Hematopoietic multipotent progenitor cell treated with erythropoietin and hydrocortisone succinate and interleukin-3 and kit ligand, for 8 days (in vitro differentiated cells): ENCODE measurements around the gene PCARE.

Experiments
- DNase-seq: peaks from one replicate; pipeline ENCODE4 v3.0.0-alpha.2; 2015

The PCARE gene

DNA sequence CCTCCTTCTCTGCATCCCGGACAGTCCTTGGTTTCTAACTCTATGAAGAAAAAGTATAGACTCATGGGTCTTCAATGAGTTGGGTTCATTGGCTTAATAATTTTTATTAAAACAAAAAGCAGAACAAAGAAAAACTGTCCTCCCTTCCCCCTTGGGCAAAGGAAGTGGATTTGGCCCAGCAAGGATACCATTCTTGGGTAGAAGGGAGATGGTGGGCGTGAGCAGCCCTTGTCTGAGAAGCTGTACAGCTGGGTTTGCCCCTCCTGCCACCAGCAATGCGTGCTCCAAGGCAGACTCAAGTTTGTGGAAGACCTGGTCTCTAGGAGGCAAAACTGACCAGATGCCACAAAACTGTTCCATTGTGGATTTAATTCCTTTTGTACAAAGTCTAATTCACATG lies 12.7 kb downstream of the PCARE start:
- DNase-seq: no peak

DNA sequence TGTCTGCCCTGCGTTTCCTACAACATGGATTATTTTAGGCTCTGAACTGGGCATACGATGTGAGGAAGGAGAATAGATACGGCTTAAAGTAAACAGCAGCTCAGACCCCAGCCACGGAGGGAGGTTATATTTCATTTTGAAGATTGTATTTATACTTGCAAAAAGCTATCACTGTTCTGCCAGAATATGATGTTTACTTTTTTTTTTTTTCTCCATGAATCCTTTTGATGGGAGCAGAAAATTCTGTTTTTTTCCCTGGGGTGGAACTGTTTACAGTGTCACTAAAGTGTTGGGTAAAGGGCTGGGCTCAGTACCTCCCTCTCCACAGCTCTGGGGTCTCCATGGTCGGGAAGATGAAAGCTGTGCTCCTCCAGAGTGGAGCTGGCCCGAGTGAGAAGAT lies 13.1 kb downstream of the PCARE start:
- no peak for DNase-seq

DNA sequence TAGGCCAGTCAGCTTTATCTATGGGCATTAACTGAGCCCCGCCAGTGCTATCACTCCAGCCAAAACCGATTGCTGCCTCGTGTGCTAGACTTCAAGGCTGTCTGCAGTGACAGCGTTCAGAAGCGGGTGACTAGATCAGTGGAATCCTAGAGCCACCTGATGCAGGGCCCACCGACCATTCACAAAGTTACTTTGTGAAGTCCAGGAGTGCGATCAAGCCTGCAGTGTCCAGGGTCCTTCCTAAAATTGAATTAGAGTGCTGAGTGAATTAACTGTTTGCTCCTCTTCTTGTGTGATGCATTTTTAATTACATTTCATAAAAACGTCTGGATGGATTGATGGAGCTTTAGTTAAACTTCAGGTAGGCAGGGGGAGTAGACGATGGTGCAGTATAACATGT lies 13.9 kb downstream of the PCARE start:
- DNase-seq: no peak

DNA sequence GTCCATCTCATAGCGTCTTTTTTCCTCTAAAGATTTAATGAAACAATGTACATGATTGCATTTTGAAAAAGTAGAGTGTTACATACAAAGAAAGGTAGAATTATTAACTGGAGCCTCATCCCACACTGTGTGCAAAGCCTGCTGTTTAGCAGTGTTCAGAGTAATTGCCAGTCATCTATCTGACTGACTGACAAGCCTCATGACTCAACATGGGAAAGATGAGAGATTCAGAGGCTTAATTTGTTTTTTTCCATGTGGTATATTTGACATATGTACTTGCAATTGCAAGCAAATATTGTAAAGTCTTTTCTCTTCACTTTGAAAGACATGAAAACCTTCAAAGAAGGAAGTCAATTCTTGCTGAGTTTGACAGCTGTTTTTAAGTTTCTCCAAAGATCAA lies 14.7 kb downstream of the PCARE start:
- no peak for DNase-seq

DNA sequence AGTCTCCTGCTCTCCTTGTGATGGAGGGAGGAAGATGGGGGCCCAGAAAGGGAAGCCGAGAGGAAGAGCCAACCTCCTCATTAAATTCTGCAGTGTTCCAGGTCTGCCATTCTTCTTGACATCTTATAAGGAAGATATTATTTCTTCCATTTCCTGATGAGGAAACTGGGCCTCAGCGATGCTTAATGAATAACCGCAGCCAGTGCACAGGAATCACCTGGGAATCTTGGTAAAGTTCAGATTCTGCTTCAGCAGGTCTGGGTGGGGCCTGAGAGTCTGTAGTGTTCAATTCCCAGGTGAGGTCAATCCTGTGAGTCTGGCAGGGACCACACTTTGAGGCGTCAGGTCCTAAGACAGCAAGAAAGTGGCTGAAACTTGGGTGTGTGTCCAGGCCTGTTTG lies 17.3 kb downstream of the PCARE start:
- no peak for DNase-seq

DNA sequence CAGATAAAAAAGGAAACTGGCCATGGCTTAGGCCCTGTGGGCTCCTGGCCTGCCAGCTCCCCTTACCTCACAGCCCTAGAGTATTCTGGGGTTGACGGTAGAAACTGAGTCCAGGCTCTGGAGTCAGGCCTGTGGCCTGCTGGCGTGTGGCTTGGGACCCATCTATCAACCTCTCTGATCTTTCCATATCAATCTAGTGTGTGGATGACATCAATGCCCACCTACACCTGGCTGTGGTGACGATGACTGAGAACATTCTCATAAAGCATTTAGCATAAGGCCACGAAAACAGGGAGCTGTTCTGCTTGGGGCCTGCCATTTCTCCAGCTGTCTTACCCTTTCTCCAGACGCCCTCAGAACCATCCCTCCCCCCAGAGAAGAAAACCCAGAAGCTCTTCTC lies 17.9 kb downstream of the PCARE start:
- DNase-seq: no peak

DNA sequence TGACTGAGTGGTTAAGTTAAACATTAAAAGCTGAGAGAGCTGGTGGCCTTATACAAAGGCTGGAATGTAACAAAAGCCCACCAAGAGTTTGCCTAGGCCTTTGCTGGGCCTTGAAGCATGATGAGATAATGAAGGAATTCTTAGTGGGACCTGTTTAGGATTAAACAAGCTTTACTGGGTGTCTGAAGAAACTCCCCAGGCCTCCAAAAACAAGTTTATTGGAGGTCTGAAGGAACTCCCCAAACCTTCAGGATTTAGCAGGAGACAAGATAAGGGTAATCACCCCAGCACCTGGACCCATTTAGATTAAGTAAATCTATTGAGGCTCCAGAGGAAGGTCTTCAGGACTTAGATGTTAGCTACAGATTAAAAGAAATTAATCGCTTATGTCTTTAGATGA lies 18.7 kb downstream of the PCARE start:
- DNase-seq: no peak

DNA sequence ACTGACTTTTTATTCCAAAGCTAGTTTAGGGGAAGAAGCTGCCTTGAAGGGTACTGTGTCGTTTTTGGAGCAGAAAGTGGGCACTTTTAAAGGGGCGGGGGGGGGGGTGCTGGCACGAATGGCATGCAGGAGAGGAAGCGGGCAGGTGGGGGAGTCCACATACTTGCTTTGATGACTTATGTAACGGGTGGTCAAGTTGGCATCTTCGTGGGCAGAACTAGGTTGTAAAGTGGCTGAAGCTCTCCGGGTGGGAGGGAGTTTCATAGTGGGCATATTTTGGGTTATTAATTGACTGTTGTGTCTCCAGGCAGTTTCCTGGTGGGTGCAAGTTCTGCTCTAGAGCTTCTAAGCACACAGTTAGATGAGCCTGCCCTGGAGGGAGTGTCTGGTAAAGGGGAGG lies 19.9 kb downstream of the PCARE start:
- DNase-seq: no peak

DNA sequence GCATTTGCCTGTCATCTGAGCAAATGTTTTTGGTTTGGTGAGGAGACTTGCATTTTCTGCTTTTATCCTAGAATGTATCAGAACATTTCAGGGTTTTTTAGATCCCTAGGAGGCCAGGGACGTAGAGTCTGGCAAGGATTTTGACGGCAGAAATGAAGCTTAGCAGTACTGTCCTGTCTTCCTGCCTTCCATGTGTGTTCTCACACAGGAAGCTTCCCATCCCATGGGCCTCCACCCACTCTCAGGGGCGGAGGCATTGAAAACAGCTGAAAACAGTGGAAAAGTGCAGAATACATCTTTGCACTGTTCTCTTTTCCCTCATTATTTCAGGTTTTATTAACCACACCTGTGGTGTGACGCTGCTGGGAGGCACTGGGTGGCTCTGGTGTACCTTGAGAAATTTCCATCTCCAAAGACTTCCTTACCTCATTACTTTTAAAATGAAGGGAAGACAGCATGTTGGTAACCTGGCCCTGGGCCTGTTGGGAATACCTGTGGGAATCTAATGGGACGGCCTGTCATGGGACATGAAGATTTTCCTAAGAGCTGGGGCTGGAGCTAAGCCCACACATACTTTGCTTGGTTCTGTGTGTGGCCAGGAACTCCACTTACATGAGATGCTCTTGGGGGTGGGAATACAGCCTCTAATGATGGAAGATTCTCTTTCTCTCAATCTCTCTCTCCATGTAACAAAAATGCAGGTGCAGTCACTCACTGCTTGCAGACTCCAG lies 20.5 kb downstream of the PCARE start:
- DNase-seq: no peak

DNA sequence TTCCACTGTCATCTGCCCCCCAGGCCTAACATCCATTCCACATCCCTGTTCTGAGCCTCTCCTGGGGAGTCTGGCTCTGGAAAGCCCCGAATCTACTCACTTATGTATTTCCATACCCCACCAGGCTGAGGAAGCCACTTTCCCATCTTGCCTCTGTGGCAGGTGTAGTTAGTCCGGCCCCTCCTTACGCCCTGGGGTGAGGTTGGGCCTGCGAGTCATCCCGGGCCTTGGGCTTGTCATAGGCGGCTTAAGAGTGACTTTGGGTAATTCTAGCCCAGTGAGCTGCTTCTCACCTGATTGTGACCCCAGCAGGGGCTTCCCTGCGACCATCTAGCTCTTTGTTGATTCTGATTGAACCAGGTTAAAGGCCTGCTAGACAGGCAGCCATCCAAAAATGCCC lies 21.1 kb downstream of the PCARE start:
- DNase-seq: no peak

DNA sequence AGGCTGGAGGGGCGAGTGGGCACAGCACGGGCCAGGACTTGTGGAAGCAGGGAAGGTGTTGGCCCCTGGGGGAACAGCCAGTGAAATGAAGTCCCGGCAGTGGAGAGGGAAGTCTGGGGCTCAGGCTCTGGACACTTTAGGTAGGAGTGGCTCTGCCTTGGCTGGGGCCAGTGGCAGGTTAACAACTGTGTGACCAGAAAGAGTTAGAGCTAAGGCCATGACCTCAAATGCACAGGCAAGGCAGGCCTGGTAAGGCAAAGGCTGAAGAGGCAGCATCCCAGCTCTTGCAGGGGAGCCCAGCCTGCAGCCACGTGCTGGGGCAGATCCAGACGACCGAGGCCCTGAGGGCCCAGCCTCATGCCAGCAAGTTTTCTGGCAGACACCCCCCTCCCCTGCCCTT lies 21.5 kb downstream of the PCARE start:
- no peak for DNase-seq

DNA sequence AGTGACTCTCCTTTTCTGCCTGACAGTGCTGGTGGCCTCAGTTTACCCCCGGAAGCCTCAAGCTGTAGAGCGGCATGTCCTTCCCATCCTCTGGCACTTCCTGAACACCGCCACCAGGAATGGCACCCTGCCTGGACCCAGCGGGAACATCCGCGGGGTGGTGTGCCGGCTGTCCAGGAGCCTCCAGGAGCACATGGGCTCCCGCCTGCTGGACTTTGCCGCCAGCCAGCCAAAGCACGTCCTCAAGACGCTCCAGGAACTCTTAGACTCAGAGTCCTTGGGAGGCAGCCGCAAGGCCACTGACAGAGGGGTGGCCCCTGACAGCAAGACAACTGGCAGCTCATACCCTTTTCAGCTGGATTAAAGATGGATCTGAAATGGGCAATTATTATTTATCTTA lies 22.6 kb downstream of the PCARE start:
- DNase-seq: no peak

DNA sequence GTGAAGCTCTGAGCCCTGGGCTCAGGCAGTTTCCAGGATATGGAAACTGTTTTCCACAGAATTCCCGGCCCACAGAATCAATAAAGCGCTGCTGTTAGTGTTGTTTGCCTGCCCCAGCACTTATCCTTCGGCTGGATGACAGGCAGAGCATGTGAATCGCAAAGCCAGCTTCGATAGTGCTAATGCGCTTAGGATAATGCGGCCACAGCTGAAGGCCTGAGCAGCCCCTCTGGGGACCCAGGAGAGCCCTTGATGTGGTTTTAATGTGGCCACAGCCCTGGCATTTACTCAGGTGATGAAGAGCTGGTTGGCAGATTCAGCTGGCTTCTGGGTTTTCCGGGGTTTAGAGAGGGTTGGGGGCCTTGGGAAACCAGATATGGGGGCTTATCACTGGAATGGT lies 23.7 kb downstream of the PCARE start:
- no peak for DNase-seq

DNA sequence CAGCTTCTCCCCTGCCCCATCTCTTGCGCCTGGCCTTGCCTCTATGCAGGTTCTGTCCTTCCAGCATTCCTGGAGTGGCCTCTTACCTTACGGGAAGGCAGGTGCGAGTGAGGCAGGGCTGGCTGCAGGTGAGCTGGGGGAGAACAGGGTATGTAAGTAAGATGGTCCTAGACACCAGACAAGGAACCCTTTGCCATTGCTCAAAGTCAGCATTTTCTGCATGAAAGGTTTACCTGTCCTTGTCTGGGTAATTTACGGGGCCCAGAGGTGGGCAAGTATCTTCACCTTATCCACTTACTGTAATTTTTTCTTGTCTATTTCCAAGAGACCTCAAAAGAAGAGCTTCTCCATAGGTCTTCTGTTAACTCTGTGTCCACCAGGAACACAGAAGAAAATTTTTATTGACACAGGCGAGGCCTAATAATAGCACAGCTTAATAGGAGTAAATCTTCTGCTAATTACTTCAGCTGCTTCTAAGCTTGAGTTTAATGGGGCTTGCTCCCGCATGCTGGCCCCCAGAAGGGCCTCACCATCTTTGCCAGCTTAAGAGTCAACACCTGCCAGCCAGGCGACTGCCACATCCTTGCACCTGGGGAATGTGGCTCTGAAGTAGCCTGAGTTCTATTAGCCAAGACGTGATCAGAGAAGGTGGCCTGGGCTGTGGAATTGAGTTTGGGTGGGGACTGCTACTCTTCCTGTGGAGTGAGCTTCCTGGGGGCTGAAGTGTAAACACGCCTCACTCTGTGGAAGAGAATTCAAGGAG lies 27.1 kb downstream of the PCARE start:
- DNase-seq: no peak

DNA sequence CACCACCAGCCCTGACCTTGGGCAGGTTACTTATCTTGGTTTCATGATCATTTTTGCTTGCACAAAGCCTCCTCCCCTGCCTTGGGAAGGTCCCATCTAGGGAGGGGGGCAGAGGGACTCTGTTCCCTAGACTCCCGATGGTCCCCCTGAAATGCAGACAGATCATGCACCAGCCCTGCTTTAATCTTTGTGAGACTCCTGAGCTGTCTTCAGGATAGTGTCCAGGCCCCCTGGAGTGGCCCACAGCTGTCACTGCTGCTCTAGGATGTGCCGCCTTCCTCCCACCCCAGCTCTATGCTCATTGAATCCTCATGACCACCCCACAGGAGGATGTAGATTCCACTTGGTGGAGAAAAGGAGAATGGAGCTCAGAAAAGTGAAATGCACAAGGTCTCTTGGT lies 28.0 kb downstream of the PCARE start:
- no peak for DNase-seq

DNA sequence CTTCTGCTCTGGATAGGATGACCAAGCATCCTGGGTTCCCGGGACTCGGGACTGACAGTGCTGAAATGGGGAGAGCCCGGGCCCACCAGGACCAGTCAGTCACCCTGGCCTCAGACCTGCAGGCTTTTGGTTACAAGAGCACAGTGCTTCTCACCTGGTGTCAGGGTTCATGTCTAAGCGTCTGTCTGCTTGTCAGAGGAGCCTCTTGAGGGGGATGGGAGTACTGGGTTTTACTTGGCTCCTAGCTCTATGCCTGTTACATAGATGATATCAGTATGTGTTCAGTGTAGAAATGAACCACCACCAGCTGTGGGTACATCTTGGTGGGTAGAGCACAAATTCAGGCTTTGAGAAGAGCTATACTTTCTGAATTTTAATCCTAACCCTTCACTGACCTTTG lies 29.9 kb downstream of the PCARE start:
- no peak for DNase-seq

DNA sequence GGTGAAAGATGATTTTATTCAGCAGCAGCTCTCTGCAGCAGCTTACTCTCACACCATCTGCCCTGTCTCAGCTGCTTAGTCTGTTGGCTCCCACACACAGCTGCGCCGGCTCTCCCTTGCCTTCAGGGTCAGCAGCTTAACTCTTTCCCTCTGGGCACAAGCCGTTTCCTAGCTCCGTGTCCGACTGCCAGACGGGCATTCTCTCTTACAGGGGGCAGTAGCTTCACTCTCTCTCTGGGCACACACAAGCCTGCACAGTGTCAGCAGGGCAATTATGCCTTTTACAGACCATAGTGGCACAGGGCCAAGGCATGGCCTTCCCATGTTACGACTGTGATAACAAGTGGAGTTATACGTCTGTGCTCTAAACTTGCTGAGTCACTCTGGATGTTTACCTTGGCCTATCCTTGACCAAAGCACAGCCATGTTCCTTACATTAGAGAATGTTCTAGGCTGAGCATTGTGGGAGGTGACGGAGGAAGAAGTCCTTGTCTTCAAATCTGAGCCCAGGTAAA lies 31.7 kb downstream of the PCARE start:
- DNase-seq: peak; percentile 19

DNA sequence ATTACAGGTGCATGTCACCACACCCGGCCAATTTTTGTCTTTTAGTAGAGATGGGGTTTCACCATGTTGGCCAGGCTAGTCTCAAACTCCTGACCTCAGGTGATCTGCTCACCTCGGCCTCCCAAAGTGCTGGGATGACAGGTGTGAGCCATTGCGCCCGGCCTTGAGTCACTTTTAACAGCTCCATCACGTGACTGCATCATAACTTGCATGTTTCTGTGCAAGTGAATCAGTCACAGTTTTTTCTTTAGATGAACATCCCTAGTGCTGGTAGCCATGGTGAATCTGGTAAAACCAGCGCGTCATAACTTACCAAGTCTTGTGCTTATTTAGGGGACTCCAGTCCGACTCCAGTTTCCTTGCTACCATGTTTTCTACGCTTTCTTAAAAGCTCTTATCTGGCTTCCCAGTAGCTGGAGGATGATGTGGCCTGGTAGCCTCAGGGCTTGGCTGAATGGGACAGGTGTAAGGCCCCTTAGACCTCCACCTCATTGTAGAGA lies 33.1 kb downstream of the PCARE start:
- no peak for DNase-seq

DNA sequence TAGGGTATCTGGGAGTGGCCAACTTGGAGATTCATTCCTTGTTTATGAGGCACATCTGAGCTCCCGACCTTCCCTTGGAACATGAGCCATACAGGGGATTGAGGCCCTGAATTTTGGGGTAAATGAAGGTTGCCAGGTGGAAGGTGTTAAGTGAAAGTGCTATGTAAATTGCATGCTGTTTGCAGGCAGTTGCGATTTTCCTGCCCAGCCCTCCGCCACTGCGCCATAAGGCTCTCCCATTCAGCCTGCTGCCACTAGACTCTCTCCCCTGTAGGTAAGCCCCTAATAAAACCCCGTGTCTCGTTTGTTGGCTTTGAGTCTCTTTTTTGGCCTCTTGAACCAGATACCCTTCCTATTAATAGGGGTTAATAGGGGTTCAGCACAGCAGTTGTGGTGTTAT lies 33.8 kb downstream of the PCARE start:
- no peak for DNase-seq

DNA sequence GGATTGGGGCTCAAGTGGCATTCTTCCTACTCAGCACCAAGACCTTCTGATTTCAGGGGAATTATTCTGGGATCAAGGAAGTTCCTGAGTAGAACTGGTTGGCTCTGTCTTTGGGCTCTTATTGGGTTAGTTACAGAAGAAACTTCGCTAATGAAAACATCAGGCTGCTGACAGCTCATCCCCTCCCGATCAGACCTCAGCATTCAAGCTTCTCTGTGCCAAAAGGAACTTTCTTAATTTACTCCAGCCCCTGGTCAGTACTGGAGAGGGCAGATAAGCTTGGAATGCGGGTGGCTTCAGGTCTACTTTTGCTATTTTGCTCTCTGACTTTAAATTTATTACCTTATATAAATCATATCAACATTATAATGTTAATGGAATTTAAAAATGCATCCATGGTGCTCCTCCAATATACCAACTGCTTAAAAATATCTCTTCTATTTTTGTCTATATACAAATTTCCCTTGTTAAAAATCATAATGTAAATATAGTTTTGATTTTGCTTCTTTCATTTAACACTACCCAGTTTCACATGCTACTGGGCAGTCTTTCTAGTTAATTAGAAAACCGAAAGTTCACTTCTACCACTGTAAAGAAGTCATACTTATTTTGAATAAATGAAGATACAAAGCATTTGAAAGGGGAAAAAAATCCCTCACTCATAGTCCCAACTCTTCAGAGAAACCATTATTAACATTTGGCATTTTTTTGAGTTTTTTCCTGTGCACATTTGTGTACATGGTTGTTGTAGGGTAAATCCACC lies 34.4 kb downstream of the PCARE start:
- no peak for DNase-seq

DNA sequence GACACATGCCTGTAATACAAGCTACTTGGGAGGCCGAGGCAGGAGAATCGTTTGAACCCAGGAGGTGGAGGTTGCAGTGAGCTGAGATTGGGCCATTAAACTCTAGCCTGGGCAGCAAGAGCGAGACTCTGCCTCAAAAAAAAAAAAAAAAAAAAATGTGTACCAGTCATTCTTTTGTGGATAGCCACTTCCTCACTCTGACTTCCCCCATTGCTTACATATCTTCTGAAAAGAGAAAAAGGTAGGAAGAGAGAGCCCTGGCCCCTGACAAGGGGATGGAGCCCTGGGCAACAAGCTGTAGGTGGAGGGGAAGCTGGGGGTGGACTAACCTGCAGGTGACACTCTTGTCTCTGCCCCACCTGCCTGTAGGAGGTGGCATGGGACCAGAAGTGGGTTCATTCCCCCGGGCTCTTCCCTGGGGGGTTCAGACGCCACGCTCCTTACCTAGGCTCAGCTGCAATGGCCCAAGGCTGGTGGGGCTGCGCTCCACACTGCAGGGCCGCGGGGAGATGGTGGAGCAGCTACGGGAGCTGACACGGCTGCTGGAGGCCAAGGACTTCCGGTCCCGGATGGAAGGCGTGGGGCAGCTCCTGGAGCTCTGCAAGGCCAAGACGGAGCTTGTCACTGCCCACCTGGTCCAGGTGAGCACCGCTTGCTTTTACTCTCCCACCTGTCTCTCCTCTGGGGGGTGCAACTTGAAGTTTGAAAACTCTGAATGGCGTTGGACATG lies 39.1 kb downstream of the PCARE start:
- no peak for DNase-seq

DNA sequence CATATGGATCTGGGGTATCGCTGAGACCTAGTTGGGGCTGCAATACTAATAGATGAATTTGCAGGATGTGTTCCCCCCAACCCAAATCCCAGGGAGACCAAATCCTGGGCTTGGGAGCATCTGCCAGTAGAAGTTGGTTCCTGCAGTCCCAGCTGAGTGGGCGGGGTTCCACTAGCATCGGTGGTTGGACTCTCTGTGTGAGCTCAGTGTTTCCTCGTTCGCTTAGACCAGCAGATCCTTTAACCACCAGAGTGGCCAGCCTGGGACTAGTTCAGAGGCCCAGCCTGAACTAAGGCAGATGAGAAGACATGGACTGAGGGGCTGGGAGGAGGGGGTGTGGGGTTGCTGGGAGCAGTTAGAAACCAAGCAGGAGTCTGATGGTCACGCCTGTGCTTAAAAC lies 40.7 kb downstream of the PCARE start:
- no peak for DNase-seq

DNA sequence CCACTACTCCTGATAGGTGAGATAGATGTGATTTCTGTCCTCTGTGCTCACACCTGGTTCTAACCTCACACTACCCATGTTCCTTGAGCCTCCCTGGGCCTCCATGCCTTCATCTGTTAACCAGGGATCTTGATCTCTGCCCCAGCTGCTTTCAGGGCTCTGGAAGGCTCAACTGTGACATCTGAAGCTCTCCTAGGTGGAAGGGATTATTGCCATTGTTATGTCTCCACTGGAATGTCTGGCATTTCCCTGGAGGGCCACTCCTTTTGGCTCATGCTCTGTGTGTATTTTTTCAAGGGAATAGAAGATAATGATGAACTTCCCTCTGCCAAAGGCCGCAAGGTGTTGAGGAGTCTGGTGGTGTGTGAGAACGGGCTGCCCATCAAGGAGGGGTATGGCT lies 41.2 kb downstream of the PCARE start:
- no peak for DNase-seq
